Hepatic stellate cell (primary cell): ENCODE results near the gene LHFPL2.

ENCODE experiments used
- DNase-seq: peaks from one replicate; pipeline ENCODE4 v3.0.0; 2011; ENCODE audit warnings: low spot score

Gene LHFPL2

GRCh38 chr5:78543916-78544315 is 104.7 kb downstream of the LHFPL2 start:
- DNase-seq: no peak

- DNase-seq: no peak
Observed at GRCh38 chr5:78543292-78543691, 105.3 kb downstream of the LHFPL2 start.

- DNase-seq: no peak
Observed at GRCh38 chr5:78542321-78542840, 106.2 kb downstream of the LHFPL2 start.

- no peak for DNase-seq
Observed at GRCh38 chr5:78541086-78541654, 107.4 kb downstream of the LHFPL2 start.

- no peak for DNase-seq
Observed at GRCh38 chr5:78540335-78541085, 108.1 kb downstream of the LHFPL2 start.

- no peak for DNase-seq
Observed at GRCh38 chr5:78538240-78538850, 110.2 kb downstream of the LHFPL2 start.

GRCh38 chr5:78537821-78538220 is 110.8 kb downstream of the LHFPL2 start:
- peak; percentile 50 for DNase-seq

GRCh38 chr5:78537411-78537810 is 111.2 kb downstream of the LHFPL2 start:
- no peak for DNase-seq

GRCh38 chr5:78536661-78537196 is 111.8 kb downstream of the LHFPL2 start:
- DNase-seq: no peak

GRCh38 chr5:78534905-78535200 is 113.7 kb downstream of the LHFPL2 start:
- no peak for DNase-seq

GRCh38 chr5:78534148-78534904 is 114.2 kb downstream of the LHFPL2 start:
- peak; percentile 81 for DNase-seq

- DNase-seq: no peak
Observed at GRCh38 chr5:78533356-78533755, 115.2 kb downstream of the LHFPL2 start.

GRCh38 chr5:78530342-78531096 is 118.1 kb downstream of the LHFPL2 start:
- DNase-seq: peak; percentile 76

GRCh38 chr5:78527925-78528324 is 120.6 kb downstream of the LHFPL2 start:
- DNase-seq: no peak

- DNase-seq: peak; percentile 83
Observed at GRCh38 chr5:78527054-78527859, 121.3 kb downstream of the LHFPL2 start.

- DNase-seq: no peak
Observed at GRCh38 chr5:78526049-78526525, 122.5 kb downstream of the LHFPL2 start.

- no peak for DNase-seq
Observed at GRCh38 chr5:78523314-78524193, 125.0 kb downstream of the LHFPL2 start.

- DNase-seq: no peak
Observed at GRCh38 chr5:78522476-78523260, 125.9 kb downstream of the LHFPL2 start.

GRCh38 chr5:78521455-78521854 is 127.1 kb downstream of the LHFPL2 start:
- no peak for DNase-seq
